ENCODE measurements around the gene STMP1. TPM values are rescaled to one million over a fixed set of nuclear protein-coding genes. Genes with fewer than 3 reads are reported as not detected.

The STMP1 gene
- total RNA-seq, 1 experiment from 2014 or later = 38.4 TPM

GRCh38 chr7:135653340-135654080 lies 8.8 kb upstream of the STMP1 start:
- no peaks in the 10 kb centered on the region for H3K27me3 Mint-ChIP-seq (ENCODE audit: low read depth)
- Histone ChIP-seq H3K4me1 (ENCODE audit: insufficient read depth, low read length) (no peaks in the 10 kb centered on the region), H2BK5ac (ENCODE audit: insufficient read length, low read length) (no peak overlapping the region), H2BK20ac (ENCODE audit: low read depth, low read length, poor library complexity, severe bottlenecking) (no peak overlapping the region), H4K20me1 (ENCODE audit: control insufficient read depth, insufficient read depth, insufficient read length) (no peaks in the 10 kb centered on the region), H4K8ac (replicated peaks; ENCODE audit: insufficient read length, low read depth, low read length) (no peak overlapping the region), H3K14ac (ENCODE audit: insufficient read depth, low read length) (no peak overlapping the region), H3K4ac (ENCODE audit: low read depth, low read length) (no peak overlapping the region), H3T11ph (ENCODE audit: low read length) (no peak overlapping the region), H2BK120ac (ENCODE audit: low read depth, low read length, poor library complexity, severe bottlenecking) (no peak overlapping the region), H3K56ac (ENCODE audit: insufficient read length, low read depth, low read length) (no peak overlapping the region), H3K4me2 (ENCODE audit: insufficient read depth, insufficient read length, low read length) (no peak overlapping the region), H3K79me1 (ENCODE audit: insufficient read depth, low read depth, low read length, poor library complexity, severe bottlenecking) (no peaks in the 10 kb centered on the region), H2BK15ac (ENCODE audit: low read depth, low read length) (no peak overlapping the region), H4K91ac (ENCODE audit: insufficient read length, low read depth, low read length) (no peak overlapping the region), H2AFZ (ENCODE audit: low read length) (no peak overlapping the region), H3K23me2 (ENCODE audit: insufficient read length, low read depth, low read length, poor library complexity, severe bottlenecking) (no peaks in the 10 kb centered on the region), H3K9me3 (ENCODE audit: control insufficient read depth, low read depth, low read length) (no peaks in the 10 kb centered on the region), H2AK5ac (ENCODE audit: insufficient read length, low read length) (no peak overlapping the region), H3K27ac (ENCODE audit: insufficient read length, low read depth, low read length) (no peak overlapping the region), H2BK12ac (ENCODE audit: insufficient read length, low read depth, low read length) (no peak overlapping the region), H3K23ac (ENCODE audit: insufficient read length, low read depth, low read length) (no peak overlapping the region), H3K9ac (ENCODE audit: extremely low read depth, insufficient read length, low read length) (no peak overlapping the region), H3K79me2 (ENCODE audit: insufficient read depth, low read length) (no peaks in the 10 kb centered on the region), H4K5ac (ENCODE audit: insufficient read length, low read depth, low read length) (no peak overlapping the region), H3K18ac (ENCODE audit: insufficient read length, low read depth, low read length) (no peak overlapping the region), H3K27me3 (ENCODE audit: insufficient read depth, low read length) (no peaks in the 10 kb centered on the region)
- no CpG with 5 or more reads among the region's 12 CpGs for WGBS (ENCODE audit: extremely low coverage, insufficient read length, low lambda C conversion rate)
- H3K27ac Mint-ChIP-seq = peak overlapping the region in 2 of 3 experiments; percentile 32 to 95; a peak in 3 of 7 replicates
- H3K9me3 Mint-ChIP-seq = no peaks in the 10 kb centered on the region
- TF ChIP-seq CTCF (conservative IDR thresholded peaks at IDR 0.05) = no peak
- DNase-seq = no peak
- H3K4me3 Mint-ChIP-seq = peak overlapping the region in 1 of 2 experiments; percentile 26; a peak in 1 of 5 replicates
- peaks cover 11 to 20% of the 10 kb centered on the region in 2 experiments for H3K4me1 Mint-ChIP-seq
- H3K36me3 Mint-ChIP-seq (ENCODE audit: insufficient read depth in 1 of 3, low read depth in 3 of 3) = peaks cover 3 to 26% (median 10%) of the 10 kb centered on the region in 3 experiments; a peak in 5 of 7 replicates

All from H9 (cell line).